HepG2 (cell line): ENCODE measurements around the gene ALDH3B2. TPM values are rescaled to one million over a fixed set of nuclear protein-coding genes. Genes with fewer than 3 reads are reported as not detected.

Source experiments
- CBFB ChIP-seq: sonication (generic); formaldehyde crosslinking; IDR thresholded peaks from 2 replicates; pipeline ENCODE4 v1.4.0; 2020; ENCODE audit warnings: missing genetic modification reagents
- FLYWCH1 ChIP-seq: sonication (generic); formaldehyde crosslinking; IDR thresholded peaks from 2 replicates; pipeline ENCODE4 v1.8.1; 2023; ENCODE audit warnings: mild to moderate bottlenecking, missing genetic modification reagents
- FOXJ3 ChIP-seq: sonication (generic); formaldehyde crosslinking; IDR thresholded peaks from 2 replicates; pipeline ENCODE4 v1.4.0; 2020; ENCODE audit warnings: missing genetic modification reagents, mild to moderate bottlenecking, borderline replicate concordance
- IKZF4 ChIP-seq: sonication (generic); formaldehyde crosslinking; IDR thresholded peaks from 2 replicates; pipeline ENCODE4 v1.5.1; 2020; ENCODE audit warnings: borderline replicate concordance, mild to moderate bottlenecking, low read depth, missing genetic modification reagents; ENCODE audit errors: not compliant biosample characterization
- PHF21A ChIP-seq: sonication (generic); formaldehyde crosslinking; IDR thresholded peaks from 2 replicates; pipeline ENCODE4 v1.5.0; 2020; ENCODE audit warnings: mild to moderate bottlenecking, missing genetic modification reagents
- RBFOX2 ChIP-seq: fragments of 200-400 bp; formaldehyde crosslinking; IDR thresholded peaks from 2 replicates; pipeline ENCODE4 v1.6.1; 2017; ENCODE audit warnings: low read depth, mild to moderate bottlenecking, low read length
- RBM22 ChIP-seq: fragments of 200-400 bp; formaldehyde crosslinking; optimal IDR thresholded peaks from 2 replicates; pipeline ENCODE3; 2017; ENCODE audit warnings: mild to moderate bottlenecking, low read length, moderate library complexity
- SIX4 ChIP-seq: sonication (generic); formaldehyde crosslinking; IDR thresholded peaks from 2 replicates; pipeline ENCODE4 v1.4.0; 2020; ENCODE audit warnings: missing genetic modification reagents
- SMC3 ChIP-seq: IDR thresholded peaks from 2 replicates; pipeline ENCODE4 v1.6.1; 2011; ENCODE audit warnings: low read length, improper control_type of control experiment
- STAG1 ChIP-seq: sonication (generic); formaldehyde crosslinking; IDR thresholded peaks from 2 replicates; pipeline ENCODE4 v1.4.0; 2020; ENCODE audit warnings: missing genetic modification reagents
- ZNF292 ChIP-seq: sonication (generic); formaldehyde crosslinking; IDR thresholded peaks from 2 replicates; pipeline ENCODE4 v1.8.1; 2022; ENCODE audit warnings: mild to moderate bottlenecking, low read depth, missing genetic modification reagents, borderline replicate concordance
- ZNF501 ChIP-seq: sonication (generic); formaldehyde crosslinking; IDR thresholded peaks from 2 replicates; pipeline ENCODE4 v1.5.1; 2020; ENCODE audit warnings: mild to moderate bottlenecking, moderate library complexity, missing genetic modification reagents
- ZNF589 ChIP-seq: sonication (generic); formaldehyde crosslinking; conservative IDR thresholded peaks from 2 replicates; pipeline ENCODE4 v1.8.0; 2022; ENCODE audit warnings: mild to moderate bottlenecking, moderate library complexity, missing genetic modification reagents
- ZNF737 ChIP-seq: sonication (generic); formaldehyde crosslinking; IDR thresholded peaks from 2 replicates; pipeline ENCODE4 v1.5.0; 2020; ENCODE audit warnings: missing genetic modification reagents, mild to moderate bottlenecking, borderline replicate concordance
- ZNF766 ChIP-seq: sonication (generic); formaldehyde crosslinking; IDR thresholded peaks from 2 replicates; pipeline ENCODE4 v1.5.0; 2020; ENCODE audit warnings: missing genetic modification reagents, borderline replicate concordance
- polyA plus RNA-seq, 8 experiments: library from polyadenylated mRNA; depleted of rRNA in 3 of 8; stranded (reverse) in 7 of 8; unstranded in 1 of 8; fragments of >200 nt; fragmentation: Illumina TruSeq in 4 of 8; extraction: Trizol in 4 of 8; gene quantifications; 2 replicates each; pipeline versions ENCODE4 v1.2.1 to v1.2.3, GENCODE V29; 2011 to 2016; ENCODE audit warnings: low read depth in 4 of 8, missing spikeins in 1 of 8, mixed read lengths in 1 of 8; ENCODE audit not compliant: insufficient read depth in 1 of 8
- total RNA-seq, 5 experiments: library from RNA; depleted of rRNA; stranded (reverse); fragments of >200 nt; fragmentation: Illumina TruSeq; extraction: Trizol; gene quantifications; 2 replicates each; pipeline ENCODE4 v1.2.3, GENCODE V29; 2016; ENCODE audit warnings: low read depth in 1 of 5
- TF ChIP-seq, protein P1 (sequence below): sonication (generic); formaldehyde crosslinking; IDR thresholded peaks from 2 replicates; pipeline ENCODE4 v1.4.0; 2020; ENCODE audit warnings: missing genetic modification reagents
- TF ChIP-seq, protein P2 (sequence below): sonication (generic); formaldehyde crosslinking; IDR thresholded peaks from 2 replicates; pipeline ENCODE4 v1.4.0; 2020; ENCODE audit warnings: missing genetic modification reagents, borderline replicate concordance

Gene ALDH3B2
- total and polyA plus RNA-seq, 2 of the 13 experiments (the other 11 are each of a cell fraction or from before 2014, with no cell fraction given), result not detected

DNA sequence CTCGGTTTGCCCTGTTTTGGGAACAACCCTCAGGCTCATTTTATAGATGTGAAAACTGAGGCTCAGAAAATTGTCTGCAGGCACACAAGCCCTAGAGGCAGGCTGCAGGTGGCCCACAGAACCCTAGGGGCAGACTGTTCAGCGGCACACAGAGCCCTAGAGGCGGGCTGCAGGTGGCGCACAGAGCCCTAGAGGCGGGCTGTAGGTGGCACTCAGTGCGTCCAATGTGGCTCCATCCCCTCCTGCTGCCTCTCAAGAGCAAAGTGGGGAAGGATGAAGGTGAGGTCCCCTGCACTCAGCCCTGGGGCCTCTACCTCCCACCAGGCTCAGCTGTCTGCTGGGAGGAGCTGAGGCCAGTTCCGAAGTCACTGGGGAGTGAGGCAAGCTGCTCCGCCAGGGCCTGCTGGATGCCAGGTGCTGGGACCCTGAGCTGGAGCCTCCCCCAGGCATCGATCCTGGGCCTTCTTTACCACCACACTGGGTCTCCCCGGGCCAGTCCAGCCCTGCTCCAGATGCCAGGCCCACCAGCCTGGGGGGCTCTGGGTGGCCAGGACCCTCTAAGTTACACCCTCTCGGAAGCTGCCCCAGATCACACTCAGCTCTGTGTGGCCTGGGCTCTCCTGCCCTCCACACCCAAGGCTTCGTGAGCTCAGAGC lies 26.2 kb downstream of the ALDH3B2 start (continued):
- no peak for TF ChIP-seq RBFOX2
- no peak for TF ChIP-seq SIX4 (CRISPR knock-in tag)
- TF ChIP-seq ZNF589 (CRISPR knock-in tag), result no peak
- TF ChIP-seq RBM22, result no peak
- no peak for TF ChIP-seq ZNF737 (CRISPR knock-in tag)
- TF ChIP-seq CBFB (CRISPR knock-in tag), result no peak
- TF ChIP-seq ZNF501, result peak; percentile 52; the same call in 1 of the 2 replicates
- TF ChIP-seq ZNF766 (CRISPR knock-in tag), result no peak
- 0 out of 2 replicates have a peak, but pooled peaks have one; percentile 42 for TF ChIP-seq ZNF292 (CRISPR knock-in tag)
- peak; percentile 57 for TF ChIP-seq STAG1 (CRISPR knock-in tag)
- TF ChIP-seq FOXJ3 (CRISPR knock-in tag), result no peak
- TF ChIP-seq, protein P1, sequence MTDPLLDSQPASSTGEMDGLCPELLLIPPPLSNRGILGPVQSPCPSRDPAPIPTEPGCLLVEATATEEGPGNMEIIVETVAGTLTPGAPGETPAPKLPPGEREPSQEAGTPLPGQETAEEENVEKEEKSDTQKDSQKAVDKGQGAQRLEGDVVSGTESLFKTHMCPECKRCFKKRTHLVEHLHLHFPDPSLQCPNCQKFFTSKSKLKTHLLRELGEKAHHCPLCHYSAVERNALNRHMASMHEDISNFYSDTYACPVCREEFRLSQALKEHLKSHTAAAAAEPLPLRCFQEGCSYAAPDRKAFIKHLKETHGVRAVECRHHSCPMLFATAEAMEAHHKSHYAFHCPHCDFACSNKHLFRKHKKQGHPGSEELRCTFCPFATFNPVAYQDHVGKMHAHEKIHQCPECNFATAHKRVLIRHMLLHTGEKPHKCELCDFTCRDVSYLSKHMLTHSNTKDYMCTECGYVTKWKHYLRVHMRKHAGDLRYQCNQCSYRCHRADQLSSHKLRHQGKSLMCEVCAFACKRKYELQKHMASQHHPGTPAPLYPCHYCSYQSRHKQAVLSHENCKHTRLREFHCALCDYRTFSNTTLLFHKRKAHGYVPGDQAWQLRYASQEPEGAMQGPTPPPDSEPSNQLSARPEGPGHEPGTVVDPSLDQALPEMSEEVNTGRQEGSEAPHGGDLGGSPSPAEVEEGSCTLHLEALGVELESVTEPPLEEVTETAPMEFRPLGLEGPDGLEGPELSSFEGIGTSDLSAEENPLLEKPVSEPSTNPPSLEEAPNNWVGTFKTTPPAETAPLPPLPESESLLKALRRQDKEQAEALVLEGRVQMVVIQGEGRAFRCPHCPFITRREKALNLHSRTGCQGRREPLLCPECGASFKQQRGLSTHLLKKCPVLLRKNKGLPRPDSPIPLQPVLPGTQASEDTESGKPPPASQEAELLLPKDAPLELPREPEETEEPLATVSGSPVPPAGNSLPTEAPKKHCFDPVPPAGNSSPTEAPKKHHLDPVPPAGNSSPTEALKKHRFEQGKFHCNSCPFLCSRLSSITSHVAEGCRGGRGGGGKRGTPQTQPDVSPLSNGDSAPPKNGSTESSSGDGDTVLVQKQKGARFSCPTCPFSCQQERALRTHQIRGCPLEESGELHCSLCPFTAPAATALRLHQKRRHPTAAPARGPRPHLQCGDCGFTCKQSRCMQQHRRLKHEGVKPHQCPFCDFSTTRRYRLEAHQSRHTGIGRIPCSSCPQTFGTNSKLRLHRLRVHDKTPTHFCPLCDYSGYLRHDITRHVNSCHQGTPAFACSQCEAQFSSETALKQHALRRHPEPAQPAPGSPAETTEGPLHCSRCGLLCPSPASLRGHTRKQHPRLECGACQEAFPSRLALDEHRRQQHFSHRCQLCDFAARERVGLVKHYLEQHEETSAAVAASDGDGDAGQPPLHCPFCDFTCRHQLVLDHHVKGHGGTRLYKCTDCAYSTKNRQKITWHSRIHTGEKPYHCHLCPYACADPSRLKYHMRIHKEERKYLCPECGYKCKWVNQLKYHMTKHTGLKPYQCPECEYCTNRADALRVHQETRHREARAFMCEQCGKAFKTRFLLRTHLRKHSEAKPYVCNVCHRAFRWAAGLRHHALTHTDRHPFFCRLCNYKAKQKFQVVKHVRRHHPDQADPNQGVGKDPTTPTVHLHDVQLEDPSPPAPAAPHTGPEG (CRISPR knock-in tag), result no peak
- TF ChIP-seq PHF21A (CRISPR knock-in tag), result no peak
- TF ChIP-seq, protein P2, sequence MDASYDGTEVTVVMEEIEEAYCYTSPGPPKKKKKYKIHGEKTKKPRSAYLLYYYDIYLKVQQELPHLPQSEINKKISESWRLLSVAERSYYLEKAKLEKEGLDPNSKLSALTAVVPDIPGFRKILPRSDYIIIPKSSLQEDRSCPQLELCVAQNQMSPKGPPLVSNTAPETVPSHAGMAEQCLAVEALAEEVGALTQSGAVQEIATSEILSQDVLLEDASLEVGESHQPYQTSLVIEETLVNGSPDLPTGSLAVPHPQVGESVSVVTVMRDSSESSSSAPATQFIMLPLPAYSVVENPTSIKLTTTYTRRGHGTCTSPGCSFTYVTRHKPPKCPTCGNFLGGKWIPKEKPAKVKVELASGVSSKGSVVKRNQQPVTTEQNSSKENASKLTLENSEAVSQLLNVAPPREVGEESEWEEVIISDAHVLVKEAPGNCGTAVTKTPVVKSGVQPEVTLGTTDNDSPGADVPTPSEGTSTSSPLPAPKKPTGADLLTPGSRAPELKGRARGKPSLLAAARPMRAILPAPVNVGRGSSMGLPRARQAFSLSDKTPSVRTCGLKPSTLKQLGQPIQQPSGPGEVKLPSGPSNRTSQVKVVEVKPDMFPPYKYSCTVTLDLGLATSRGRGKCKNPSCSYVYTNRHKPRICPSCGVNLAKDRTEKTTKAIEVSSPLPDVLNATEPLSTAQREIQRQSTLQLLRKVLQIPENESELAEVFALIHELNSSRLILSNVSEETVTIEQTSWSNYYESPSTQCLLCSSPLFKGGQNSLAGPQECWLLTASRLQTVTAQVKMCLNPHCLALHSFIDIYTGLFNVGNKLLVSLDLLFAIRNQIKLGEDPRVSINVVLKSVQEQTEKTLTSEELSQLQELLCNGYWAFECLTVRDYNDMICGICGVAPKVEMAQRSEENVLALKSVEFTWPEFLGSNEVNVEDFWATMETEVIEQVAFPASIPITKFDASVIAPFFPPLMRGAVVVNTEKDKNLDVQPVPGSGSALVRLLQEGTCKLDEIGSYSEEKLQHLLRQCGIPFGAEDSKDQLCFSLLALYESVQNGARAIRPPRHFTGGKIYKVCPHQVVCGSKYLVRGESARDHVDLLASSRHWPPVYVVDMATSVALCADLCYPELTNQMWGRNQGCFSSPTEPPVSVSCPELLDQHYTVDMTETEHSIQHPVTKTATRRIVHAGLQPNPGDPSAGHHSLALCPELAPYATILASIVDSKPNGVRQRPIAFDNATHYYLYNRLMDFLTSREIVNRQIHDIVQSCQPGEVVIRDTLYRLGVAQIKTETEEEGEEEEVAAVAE, result no peak
- peak; percentile 42; the same call in 1 of the 2 replicates for TF ChIP-seq SMC3
- no peak for TF ChIP-seq FLYWCH1 (CRISPR knock-in tag)
- TF ChIP-seq IKZF4 (CRISPR knock-in tag), result no peak
